SK-MEL-5 (cell line): ENCODE measurements around the gene SLC17A4. TPM values are rescaled to one million over a fixed set of nuclear protein-coding genes. Genes with fewer than 3 reads are reported as not detected.

Experiments
- DNase-seq: peaks from one replicate; pipeline ENCODE4 v3.0.0-alpha.2; 2016; ENCODE audit warnings: low read depth, low spot score
- in situ Hi-C: cut with HindIII; loops from 2 replicates; pipeline ENCODE4 v1.10.0; 2016; ENCODE audit warnings: low sequenced_read_pairs, high pct_unique_total_duplicates, low pct_unique_long_range_greater_than_20kb
- total RNA-seq: library from RNA; depleted of rRNA; stranded (reverse); fragments of >200 nt; shearing (Covaris generic); gene quantifications from 2 replicates; pipeline ENCODE4 v1.2.3, GENCODE V29; 2014; rRNA removed

SLC17A4 gene
- total RNA-seq, 1 experiment from 2014 or later = not detected

GRCh38 chr6:25788305-25788922, 33.9 kb downstream of the SLC17A4 start:
- peak; percentile 92 for DNase-seq
- in situ Hi-C loops = no loop called here

- DNase-seq = no peak
- in situ Hi-C loops = no loop called here
Measured at GRCh38 chr6:25789475-25789874, 34.9 kb downstream of the SLC17A4 start.

- no peak for DNase-seq
- in situ Hi-C loops = no loop called here
Measured at GRCh38 chr6:25792016-25792415, 37.5 kb downstream of the SLC17A4 start.

- no peak for DNase-seq
- in situ Hi-C loops = no loop called here
Measured at GRCh38 chr6:25793970-25794369, 39.4 kb downstream of the SLC17A4 start.

DNA sequence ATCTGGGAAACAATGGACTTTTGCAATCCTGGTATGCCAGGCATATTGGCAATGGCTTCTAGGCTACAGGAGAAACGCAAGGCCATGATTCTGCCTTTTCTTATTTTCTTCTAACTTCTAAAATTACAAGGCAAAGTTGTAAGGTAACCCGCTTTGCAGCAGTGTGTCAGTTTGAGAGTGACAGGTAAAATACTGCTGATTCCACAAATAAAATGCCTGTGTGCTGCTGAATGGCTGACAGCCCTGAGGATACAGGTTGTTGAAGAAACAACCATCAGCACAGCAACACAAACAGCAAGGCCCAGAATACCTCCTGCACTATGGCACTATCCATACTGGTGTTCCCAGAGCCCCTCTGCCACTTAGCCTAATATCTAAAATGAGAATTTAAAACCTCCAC, 40.2 kb downstream of the SLC17A4 start:
- in situ Hi-C loops = no loop called here
- no peak for DNase-seq

- in situ Hi-C loops = no loop called here
- DNase-seq = no peak
Measured at GRCh38 chr6:25801436-25801835, 46.9 kb downstream of the SLC17A4 start.

DNA sequence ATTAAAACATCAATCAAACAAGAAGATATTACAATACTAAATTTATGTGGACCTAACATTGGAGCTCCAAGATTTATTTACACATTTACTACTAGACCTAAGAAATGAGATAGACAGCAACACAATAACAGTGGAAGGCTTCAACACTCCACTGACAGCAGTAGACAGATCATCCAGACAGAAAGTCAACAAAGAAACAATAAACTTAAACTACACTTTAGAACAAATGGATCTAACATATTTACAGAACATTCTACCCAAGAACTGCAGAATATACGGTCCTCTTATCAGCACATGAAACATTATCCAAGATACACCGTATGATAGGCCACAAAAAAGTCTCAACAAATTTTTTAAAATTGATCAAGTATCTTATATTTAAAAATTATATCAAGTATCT, 50.3 kb downstream of the SLC17A4 start:
- no peak for DNase-seq
- in situ Hi-C loops = no loop called here

DNA sequence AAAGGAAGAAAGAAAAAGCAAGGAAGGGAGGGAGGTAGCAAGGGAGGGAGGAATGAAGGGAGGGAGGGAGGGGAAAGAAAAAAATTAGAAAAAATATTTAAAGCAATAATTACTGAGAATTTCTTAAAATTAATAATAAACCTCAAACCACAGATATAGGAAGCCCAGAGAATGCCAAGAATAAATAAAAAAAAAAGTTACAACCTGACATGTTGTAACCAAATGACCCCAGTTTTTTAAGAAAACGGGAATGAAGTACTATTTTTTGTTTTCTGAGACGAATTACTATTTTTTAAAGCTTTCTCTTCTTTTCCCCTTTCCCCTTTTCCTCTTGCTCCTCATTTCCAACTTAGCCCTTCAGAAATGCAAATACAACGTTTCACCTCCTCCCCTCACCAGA, 60.7 kb downstream of the SLC17A4 start:
- DNase-seq = no peak
- in situ Hi-C loops = no loop called here

DNA sequence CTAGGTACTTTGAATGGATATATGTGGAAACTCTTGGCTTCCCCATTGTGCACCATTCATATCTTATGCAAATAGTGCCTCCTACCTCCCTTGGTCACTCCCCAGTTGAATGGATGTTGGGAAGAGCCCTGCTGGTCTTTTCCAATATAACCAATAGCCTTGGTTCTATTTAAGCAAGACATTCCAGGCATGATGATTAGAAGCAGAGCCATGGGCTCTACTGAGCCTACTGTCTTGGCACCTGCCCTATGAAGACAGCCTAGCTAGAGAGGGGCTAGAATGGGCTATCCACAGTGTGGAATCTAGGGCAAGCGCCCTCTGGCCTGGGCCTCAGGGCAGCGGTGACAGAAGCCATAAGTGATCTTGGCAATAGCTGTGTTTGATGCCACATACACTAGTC, 61.7 kb downstream of the SLC17A4 start:
- DNase-seq = no peak
- in situ Hi-C loops = no loop called here

DNA sequence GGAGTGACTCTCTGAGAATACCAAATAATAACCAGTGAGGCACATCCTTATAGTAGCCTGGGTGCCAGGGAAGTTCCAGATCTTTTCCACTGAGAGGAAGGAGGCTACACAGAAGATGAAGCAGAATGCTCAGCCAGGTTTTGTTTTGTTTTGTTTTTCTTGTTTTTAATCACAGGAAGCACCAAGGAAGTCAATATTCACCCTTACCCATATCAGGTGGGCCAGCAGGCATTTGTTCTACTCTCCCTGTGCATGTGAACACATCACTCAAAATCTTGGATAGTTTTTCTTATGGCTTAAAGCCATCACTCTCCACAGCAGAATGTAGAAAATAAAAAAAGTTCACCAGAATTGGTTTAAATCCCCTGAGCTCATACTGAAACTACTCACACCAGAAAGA, 66.8 kb downstream of the SLC17A4 start:
- in situ Hi-C loops = no loop called here
- no peak for DNase-seq

DNA sequence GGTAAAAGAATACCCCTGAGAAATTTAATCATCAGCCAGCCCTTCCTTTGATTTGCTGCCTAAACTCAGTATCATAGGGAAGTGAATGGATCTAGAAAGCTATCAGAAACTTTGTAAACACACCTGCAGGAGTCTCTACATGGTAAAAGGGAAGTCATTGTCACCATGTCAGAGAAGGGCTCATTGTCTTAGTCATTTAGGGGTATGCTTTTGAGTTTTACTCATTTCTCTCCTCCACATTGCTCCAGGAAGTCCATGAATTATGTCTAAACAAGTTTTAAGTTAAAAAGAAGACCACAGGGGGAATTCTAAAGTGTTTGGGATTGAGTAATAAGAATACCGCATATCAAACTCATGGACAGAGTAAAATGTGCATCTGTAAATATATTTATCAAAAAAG, 74.8 kb downstream of the SLC17A4 start:
- in situ Hi-C loops = no loop called here
- no peak for DNase-seq

- in situ Hi-C loops = no loop called here
Measured at GRCh38 chr6:25830458-25830857, 75.9 kb downstream of the SLC17A4 start.

More at GRCh38 chr6:25830458-25830857, 75.9 kb downstream of the SLC17A4 start:
- no peak for DNase-seq

Other genes starting within 250 kb of the SLC17A4 start
- 0.26 TPM in 1 of 2 replicates, not detected in the other for gene SCGN, start 102.5 kb upstream of the SLC17A4 start, total RNA-seq
- not detected in 2 replicates for gene SLC17A1, start 77.3 kb downstream of the SLC17A4 start, total RNA-seq
- not detected in 2 replicates for gene SLC17A3, start 119.5 kb downstream of the SLC17A4 start, total RNA-seq
- not detected in 2 replicates for gene SLC17A2, start 175.9 kb downstream of the SLC17A4 start, total RNA-seq
- gene TRIM38, start 208.1 kb downstream of the SLC17A4 start, total RNA-seq = 15.0 and 15.7 TPM in 2 replicates